ENCODE measurements around the gene OR1N1. TPM values are rescaled to one million over a fixed set of nuclear protein-coding genes. Genes with fewer than 3 reads are reported as not detected.
"Not testable (repeated sequence)": the region's sequence is repeated elsewhere in the genome, so short reads cannot be mapped to it uniquely, and the experiment has no call there.

Gene OR1N1
- total RNA-seq, 1 donor from 2014 or later = not detected

GRCh38 chr9:122552812-122553211 is 25.7 kb upstream of the OR1N1 start, which contains the start of gene OR1N2:
TSS of gene OR1N2 (plus strand) at chr9:122553112. CDS start at chr9:122553212, 100 bp downstream.
- Histone ChIP-seq H3K9me3 (no peaks in the 10 kb centered on the region), H3K27ac (no peak within 1 kb of the TSS), H3K36me3 (no peaks in the 10 kb centered on the region), H3K27me3 (ENCODE audit: low read depth) (no peaks in the 10 kb centered on the region), H3K4me3 (no peak within 1 kb of the TSS), H3K4me1 (no peaks in the 10 kb centered on the region)
- TF ChIP-seq CTCF (IDR thresholded peaks at IDR 0.05) = no peak
- intact Hi-C loops (cut with DNase I) = no loop called here
- ATAC-seq = no peak
- DNase-seq = no peak

- no peak for TF ChIP-seq CTCF (IDR thresholded peaks at IDR 0.05)
- Histone ChIP-seq H3K4me3 (no peak overlapping the region), H3K27ac (no peak overlapping the region), H3K4me1 (no peaks in the 10 kb centered on the region), H3K27me3 (ENCODE audit: low read depth) (no peaks in the 10 kb centered on the region), H3K36me3 (no peaks in the 10 kb centered on the region), H3K9me3 (no peaks in the 10 kb centered on the region)
- no peak for ATAC-seq
- no peak for DNase-seq
- intact Hi-C loops (cut with DNase I) = no loop called here
Observed at GRCh38 chr9:122551371-122551770, 24.3 kb upstream of the OR1N1 start.

- no peak for ATAC-seq
- Histone ChIP-seq H3K4me3 (no peak overlapping the region), H3K27me3 (ENCODE audit: low read depth) (no peaks in the 10 kb centered on the region)
Observed at GRCh38 chr9:122546196-122546595, 19.1 kb upstream of the OR1N1 start.

GRCh38 chr9:122538757-122539156 is 11.7 kb upstream of the OR1N1 start:
- ATAC-seq (no peak), DNase-seq (no peak)
- Histone ChIP-seq H3K4me3 (no peak overlapping the region), H3K4me1 (no peaks in the 10 kb centered on the region), H3K36me3 (no peaks in the 10 kb centered on the region), H3K27me3 (ENCODE audit: low read depth) (no peaks in the 10 kb centered on the region), H3K27ac (no peak overlapping the region), H3K9me3 (no peaks in the 10 kb centered on the region)
- intact Hi-C loops (cut with DNase I) = no loop called here
- TF ChIP-seq CTCF (IDR thresholded peaks at IDR 0.05) = no peak

More at GRCh38 chr9:122546196-122546595, 19.1 kb upstream of the OR1N1 start:
- Histone ChIP-seq H3K4me1 (no peaks in the 10 kb centered on the region), H3K27ac (no peak overlapping the region), H3K36me3 (no peaks in the 10 kb centered on the region), H3K9me3 (no peaks in the 10 kb centered on the region)
- no peak for TF ChIP-seq CTCF (IDR thresholded peaks at IDR 0.05)
- DNase-seq = no peak
- intact Hi-C loops (cut with DNase I) = no loop called here

GRCh38 chr9:122537066-122537465 is 10.0 kb upstream of the OR1N1 start:
- H3K4me1 ChIP-seq; intact Hi-C loops (cut with DNase I); DNase-seq; H3K27ac ChIP-seq; ATAC-seq; H3K9me3 ChIP-seq; H3K4me3 ChIP-seq; H3K36me3 ChIP-seq; H3K27me3 ChIP-seq (ENCODE audit: low read depth): not testable (repeated sequence)

GRCh38 chr9:122536134-122536533 is 9.0 kb upstream of the OR1N1 start:
- Histone ChIP-seq H3K36me3 (no peaks in the 10 kb centered on the region), H3K4me3 (no peak overlapping the region), H3K27ac (no peak overlapping the region), H3K9me3 (no peaks in the 10 kb centered on the region), H3K27me3 (ENCODE audit: low read depth) (no peaks in the 10 kb centered on the region), H3K4me1 (no peaks in the 10 kb centered on the region)
- DNase-seq (no peak), ATAC-seq (no peak)
- intact Hi-C loops (cut with DNase I) = no loop called here
- no peak for TF ChIP-seq CTCF (IDR thresholded peaks at IDR 0.05)

- H3K9me3 ChIP-seq; ATAC-seq; H3K36me3 ChIP-seq; H3K27ac ChIP-seq; H3K4me1 ChIP-seq; H3K4me3 ChIP-seq; intact Hi-C loops (cut with DNase I); H3K27me3 ChIP-seq (ENCODE audit: low read depth); DNase-seq: not testable (repeated sequence)
Observed at GRCh38 chr9:122531157-122531556, 4.1 kb upstream of the OR1N1 start.

Data from lower lobe of right lung (tissue), 2 donors.